Activated CD4-positive, alpha-beta T cell treated with anti-CD3 and anti-CD28 coated beads for 1 hour (primary cell): Measurements from ENCODE around the gene APCDD1L.
"Not testable (repeated sequence)": the region's sequence is repeated elsewhere in the genome, so short reads cannot be mapped to it uniquely, and the experiment has no call there.

Source experiments
- DNase-seq: peaks from one replicate; pipeline ENCODE4 v3.0.0-alpha.2; 2020

Gene APCDD1L

DNA sequence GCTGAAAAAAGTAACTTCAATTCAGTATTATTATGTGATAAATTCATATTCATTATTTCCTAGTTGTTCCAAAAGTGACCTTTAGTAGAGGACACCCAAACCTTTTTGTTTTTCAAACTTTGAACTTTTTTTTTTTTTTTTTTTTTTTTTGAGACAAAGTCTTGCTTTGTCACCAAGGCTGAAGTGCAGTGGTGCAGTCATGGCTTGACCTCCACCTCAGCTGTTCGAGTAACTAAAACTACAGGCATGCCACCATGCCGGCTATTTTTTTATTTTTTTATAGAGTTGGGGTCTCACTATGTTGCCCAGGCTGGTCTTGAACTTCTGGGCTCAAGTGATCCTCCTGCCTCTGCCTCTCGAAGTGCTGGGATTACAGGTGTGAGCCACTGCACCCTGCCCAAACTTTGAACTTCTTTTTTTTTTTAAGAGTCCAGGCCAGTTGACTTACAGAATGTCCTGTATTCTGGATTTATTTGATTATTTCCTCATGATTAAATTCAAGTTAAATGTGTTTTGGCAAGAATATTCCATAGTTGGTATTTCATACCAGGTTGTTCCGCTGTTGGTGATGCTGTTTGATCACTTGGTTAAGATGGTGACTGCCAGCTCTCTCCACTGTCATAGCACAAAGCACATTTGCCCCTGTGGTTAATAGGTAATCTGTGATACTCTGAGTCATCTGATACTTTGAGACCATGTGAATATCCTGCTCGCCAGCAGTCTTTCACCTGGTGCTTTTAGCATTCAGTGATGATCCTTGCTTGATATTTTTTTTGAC lies 78.1 kb downstream of the APCDD1L start:
- no peak for DNase-seq

DNA sequence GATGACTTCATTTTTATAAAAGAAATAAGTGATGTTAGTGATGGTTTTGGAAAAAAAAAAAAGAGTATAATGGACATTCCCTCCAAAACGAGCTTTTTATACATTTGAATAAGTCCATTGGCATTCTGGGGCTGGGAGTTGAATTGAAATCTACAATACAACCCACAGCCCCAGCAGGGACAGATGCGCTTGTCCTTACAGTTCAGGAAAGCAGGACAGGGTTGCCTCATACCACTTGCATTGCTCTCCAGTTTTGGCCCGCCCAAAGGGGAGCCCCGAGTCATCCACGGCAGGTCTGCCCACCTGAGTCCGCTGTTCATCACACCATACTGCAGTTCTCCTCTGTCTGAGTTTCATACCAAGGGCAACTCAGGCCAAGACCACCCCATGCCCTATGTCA lies 80.0 kb downstream of the APCDD1L start:
- DNase-seq = no peak

DNA sequence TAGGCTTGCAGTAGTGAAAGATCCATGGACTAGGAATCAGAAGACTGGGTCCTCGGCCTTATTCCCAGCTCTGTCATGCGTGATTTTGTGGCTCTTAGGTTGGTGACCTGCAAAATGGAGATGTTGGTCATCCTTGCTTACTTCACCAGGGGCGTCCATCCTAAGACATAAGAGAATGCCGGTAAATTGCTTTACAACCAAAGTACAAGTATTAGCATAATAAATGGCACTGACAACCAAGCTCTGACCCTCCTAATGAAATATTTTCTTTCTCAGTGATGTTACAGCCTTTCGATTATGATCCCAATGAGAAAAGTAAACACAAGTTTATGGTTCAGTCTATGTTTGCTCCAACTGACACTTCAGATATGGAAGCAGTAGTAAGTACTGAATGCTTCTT lies 80.9 kb downstream of the APCDD1L start:
- DNase-seq = no peak

DNA sequence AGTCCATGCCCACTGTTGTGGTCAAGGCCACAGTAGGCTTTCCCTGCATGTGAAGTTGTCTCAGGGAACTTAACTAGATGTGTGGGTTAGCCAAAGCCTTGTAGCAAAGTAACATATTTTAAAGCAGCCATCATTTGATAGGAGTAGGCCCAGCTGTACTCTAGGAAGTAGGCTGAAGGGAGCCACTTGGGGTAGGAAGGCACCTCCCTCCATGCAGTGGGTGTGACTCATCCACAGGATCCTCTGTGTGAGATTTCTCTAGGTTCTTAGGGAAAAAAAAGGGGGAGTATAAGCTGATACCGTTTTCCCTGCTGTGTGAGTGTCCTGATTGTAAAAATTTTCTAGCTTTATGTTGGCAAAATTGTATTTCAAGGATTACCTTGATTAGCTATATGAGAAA lies 81.4 kb downstream of the APCDD1L start:
- no peak for DNase-seq

DNA sequence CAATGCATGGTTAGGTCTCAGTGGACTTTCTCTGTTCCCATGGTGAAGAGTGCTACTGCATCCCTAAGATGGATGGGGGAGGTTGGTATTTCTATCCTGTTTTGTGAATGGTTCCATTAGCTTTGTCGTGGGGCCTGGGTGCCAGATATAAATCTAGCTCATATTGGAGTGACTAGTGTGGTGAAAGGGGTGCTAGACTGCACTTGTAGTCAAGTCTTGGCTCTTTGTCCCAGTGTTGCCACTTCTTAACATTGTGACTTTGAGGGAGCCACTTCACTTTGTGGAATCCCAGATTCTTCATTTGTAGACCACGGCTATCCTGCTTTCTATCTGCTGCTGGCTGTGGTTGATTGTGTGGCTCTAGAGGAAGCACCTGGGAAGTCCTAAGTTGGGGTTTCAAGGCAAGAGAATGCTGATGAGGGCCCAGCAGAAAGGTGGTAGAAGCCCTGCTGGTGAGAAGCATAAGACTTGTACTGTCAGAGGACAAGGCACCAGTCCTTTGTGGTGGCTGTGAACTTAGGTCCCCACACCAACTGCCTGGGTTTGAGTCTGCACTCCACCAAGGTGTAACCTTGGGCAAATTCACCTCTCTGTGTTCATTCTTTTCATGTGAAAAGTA lies 82.1 kb downstream of the APCDD1L start:
- DNase-seq = no peak

DNA sequence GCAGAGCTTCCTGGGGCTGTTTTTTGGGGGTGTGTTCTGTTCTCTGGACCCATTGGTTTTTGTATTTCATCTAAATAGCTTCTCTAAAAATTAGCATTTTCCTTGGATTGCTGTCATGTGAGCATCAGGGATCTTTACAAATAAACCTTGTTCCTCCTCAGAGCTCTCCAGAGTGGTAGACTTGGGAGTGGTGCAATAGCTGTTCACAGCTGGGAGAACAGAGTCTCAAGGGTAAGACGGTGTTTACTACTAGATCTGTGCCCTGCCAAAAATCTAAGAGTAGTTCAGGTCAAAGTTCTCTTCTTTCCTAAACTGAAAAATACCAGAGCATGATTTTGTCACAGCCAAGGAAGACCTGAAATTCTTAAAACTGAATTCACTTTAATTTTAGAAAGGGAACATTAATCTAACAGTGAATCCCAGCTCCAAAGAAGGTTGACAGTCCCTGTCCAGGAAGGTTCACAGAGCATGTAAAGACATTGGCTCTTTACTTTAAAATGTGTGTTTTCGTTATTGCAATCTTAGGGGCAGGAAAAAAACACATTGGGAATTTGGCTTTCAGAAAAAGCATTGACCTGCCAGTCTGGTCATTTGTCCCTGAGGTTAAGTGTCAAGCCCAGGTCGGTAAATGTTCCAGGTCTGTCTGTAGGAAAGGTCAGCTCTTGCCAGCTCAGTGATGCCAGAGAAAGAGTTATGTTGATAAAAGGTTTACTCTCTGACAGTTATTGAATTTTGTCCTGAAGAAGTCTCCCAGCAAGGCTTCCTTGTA lies 82.8 kb downstream of the APCDD1L start:
- DNase-seq = no peak

DNA sequence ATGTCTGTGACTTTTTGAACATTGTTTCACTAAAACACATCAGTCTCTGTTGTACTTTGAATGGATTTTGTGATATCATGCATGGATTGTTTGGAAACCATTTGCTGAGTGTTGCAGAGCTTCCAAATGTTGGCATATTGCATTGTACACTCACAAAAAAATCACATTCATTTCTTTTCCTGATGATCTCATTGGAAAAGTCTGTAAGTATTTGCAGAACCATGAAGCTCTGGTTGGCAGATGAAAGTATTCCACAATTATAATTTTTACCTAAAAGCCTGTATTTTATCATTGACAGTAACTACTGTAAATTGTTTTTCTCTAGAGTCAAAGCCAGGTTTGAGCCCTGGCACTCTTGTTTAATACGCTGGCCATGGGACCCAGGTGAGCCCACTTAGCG lies 84.1 kb downstream of the APCDD1L start:
- DNase-seq = no peak

DNA sequence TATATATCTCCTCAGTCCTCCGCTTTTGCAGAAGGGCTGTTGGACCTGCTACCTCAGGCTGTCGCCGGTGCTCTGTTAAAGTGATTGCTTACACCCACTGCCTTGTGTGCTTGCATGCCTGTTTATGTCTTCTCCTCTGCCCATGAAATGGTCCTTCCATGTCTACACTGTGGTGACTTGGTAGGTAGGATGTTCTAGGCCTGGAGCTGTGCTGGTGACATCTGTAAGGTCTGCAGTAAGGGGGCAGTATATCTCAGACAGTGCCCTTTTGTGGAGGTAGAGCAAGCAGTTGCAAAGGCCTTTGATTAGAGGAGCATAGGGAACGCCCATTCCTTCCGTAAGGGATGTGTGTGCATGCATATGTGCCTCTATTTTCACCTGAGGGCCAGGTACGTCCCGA lies 85.9 kb downstream of the APCDD1L start:
- DNase-seq = no peak

DNA sequence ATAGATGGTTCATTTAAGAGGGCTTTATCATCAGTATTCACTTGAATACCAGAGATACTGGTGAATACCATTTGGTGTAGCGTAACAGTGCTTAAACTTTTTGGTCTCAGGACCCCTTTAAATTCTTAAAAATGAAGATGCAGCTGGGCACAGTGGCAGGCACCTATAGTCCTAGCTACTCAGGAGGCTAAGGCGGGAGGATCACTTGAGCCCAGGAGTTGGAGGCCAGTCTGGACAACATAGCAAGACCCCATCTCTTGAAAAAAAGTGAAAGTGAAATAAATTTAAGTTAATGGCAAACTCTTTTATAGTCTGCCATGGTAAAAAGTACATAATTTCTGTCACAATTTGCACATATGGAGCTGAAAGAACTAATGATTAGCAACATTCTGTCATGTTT lies 86.8 kb downstream of the APCDD1L start:
- no peak for DNase-seq

DNA sequence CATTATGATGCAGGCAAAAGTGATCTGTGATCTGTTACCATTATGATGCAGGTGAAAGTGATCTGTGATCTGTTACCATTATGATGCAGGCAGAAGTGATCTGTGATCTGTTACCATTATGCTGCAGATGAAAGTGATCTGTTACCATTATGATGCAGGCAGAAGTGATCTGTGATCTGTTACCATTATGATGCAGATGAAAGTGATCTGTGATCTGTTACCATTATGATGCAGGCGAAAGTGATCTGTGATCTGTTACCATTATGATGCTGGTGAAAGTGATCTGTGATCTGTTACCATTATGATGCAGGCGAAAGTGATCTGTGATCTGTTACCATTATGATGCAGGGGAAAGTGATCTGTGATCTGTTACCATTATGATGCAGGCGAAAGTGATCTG lies 87.6 kb downstream of the APCDD1L start:
- not testable (repeated sequence) for DNase-seq

DNA sequence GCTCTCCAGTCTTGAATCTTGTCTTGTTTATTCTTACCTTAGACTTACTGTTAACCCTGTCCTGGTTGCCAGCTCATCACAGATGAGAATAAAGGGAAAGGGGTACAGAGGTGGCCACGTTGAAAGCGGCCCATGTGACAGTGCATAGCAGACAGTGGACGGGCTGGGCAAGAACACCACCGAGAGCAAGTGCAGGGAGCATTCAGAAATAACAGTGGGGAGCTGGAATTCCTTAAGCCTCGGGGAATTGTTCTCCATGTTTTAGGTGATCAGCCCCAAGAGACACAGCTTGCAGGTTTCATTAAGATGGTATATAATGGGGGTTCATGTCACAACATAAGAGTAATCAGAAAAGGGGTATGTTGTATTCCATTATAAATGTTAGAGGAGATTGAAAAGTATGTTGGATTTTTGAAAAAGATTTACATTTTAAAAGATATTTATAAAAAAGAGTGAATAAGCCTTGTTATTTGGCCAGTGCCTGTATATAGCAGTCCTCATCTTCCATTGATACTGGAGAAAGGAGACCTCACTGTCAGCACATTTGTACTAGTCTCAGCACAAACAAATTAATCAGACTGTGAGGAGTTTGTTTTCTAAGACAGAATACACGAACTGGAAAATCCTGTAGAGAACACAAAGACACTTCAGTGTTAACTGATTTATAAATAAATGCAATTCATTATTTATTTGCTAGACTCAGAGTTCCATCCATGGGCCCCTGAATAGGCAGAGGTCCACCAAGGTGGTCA lies 90.8 kb downstream of the APCDD1L start:
- DNase-seq = no peak

DNA sequence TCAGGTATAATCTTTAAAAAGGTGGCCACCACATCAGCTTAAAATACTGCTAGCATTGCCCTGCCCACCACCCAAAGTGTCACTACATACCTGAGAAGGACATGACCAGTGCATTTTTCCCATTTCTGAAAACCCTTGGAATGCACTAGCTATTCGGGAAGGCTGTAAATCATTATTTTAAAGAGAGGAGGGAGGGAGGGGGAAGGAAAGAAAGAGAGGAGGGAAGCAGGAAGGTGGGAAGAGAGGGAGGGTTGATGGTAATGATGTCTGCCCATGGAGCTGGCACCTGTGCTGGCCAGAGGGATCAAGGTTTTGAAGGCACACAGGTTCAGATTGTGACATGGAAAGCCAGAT lies 93.7 kb downstream of the APCDD1L start:
- no peak for DNase-seq

DNA sequence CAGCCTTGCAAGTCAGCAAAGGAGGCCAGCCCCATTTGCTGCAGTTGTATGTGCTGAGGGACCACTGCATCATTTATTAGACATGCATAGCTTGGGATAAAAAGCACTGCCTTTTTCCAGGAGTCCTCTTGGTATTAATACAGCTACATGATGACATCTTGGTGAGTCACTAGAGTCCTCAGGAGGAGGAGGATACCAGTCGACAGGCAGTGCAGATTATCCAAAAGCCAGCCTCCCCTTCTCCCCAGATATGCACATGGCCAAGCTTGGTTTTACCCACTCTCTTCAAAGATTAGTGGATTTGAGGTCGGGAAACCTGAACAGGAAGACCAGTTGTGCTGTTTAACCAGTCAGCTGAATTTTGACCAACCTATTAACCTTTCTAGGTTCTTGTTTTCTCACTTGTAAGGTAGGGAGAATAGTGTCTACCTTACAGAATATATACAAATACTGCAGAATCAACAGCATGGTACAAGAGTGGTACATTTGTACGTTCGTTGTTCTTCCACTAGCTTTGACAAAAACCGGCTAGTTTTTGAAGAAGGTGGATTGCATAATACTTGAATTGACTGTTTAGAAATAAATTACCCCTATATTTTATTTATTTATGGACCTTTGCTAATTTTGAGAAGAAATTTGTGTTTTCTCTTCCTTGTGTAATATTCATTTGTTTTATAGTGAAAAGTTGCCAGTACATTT lies 94.3 kb downstream of the APCDD1L start:
- DNase-seq = no peak

DNA sequence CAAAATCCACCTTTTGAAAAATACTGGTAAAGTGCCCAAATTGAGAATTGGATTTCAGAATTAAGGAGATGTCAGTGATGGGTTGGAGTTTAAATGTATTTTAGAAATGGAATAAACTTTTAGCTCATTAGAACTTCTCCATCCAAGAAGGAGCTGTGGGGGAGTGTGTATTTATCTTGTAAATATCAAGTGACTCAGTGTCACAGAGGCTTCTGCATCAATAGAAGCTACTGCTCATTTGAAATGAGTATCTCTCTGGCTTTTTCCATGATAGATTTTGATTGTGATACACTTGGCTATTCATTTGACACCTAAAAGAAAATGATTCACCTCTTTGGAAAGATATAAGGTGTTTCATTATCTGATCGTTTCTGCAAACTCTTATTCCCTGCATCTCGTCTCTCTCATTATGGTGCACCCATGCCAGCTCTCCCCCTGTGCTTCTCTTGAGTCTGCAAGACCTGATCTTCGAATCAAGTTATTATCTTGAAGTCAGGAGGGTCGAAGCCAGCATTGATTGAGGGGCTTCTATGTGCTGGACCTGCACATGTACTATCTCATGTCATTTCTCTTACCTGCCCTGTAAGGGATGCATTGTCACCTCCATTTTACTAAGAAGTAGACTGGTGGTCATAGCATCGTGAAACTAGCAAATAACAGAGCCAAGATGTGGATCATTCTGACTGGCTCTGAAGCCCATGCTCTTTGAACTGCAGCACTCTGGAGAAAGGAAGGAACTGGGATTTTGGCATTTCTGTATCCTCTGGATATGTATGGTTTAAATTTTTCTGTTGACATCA lies 96.0 kb downstream of the APCDD1L start:
- DNase-seq = no peak

DNA sequence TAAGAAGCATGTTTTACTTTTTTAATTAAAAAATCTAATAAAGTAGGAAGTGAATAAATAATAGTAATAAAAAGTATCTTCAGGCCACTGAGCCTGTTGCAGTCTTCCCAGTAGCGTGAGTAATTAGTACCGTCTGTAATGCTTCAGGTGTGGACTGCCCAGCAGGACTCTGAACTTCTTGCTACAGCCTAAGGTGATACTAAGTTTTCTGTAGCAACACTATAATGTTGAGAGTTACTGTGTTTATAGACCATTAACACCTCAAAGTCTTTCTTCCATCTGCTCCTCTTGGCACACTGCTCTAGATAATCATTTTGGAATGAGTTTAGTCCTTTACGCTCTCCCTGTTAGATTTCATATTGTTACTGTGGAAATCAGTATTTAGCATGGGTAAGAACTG lies 97.8 kb downstream of the APCDD1L start:
- no peak for DNase-seq

DNA sequence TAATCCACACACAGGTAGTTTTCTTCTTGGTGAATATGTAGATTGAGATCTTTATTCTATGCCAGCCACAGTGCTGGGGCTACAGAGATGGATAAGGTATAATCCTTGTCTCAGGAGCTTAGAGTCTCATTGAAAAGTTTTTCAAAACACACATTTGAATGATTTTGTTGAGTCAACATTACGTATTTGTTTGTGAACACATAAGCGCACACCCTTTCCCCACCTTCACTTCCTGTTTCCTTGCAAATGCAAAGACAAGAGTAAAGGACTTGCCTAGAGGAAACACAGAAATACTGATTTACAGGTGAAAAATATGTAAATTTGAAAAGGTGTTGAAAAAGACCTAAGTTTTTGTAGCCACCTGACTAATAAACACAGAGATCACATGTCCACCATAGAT lies 98.4 kb downstream of the APCDD1L start:
- no peak for DNase-seq

DNA sequence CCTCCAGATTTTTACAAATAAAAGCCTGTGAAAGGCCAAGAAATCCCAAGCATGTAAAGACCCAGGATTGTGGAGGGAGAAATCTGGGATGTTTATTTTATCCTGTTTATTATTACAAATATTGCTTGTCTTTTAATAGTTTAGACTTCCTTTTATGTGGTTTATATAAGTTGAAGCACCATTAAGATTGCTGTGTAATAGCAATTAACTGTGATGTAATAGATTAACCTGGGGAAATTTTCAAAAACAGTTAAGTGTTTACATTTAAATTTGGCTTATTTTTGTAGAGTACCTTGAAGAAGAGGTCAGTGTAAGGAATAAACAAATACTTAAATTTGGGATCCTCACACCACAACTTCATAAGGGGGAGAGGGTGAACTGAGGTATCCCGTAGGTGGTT lies 99.1 kb downstream of the APCDD1L start:
- no peak for DNase-seq

DNA sequence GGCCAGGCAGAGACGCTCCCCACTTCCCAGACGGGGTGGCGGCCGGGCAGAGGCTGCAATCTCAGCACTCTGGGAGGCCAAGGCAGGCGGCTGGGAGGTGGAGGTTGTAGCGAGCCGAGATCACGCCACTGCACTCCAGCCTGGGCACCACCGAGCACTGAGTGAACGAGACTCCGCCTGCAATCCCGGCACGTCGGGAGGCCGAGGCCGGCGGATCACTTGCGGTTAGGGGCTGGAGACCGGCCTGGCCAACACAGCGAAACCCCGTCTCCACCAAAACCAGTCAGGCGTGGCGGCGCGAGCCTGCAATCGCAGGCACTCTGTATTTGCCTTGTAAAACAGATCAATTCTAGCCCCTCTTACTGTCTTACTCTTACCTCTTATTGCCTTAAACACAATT lies 100.4 kb downstream of the APCDD1L start:
- DNase-seq = not testable (repeated sequence)

DNA sequence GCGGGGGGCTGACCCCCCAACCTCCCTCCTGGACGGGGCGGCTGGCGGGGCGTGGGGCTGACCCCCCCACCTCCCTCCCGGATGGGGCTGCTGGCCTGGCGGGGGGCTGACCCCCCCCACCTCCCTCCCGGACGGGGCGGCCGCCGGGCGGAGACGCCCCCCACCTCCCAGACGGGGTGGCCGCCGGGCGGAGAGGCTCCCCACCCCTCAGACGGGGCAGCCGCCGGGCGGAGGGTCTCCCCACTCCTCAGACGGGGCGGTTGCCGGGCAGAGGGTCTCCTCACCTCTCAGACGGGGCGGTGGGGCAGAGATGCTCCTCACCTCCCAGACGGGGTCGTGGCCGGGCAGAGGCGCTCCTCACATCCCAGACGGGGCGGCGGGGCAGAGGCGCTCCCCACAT lies 101.0 kb downstream of the APCDD1L start:
- DNase-seq = not testable (repeated sequence)
